H4 (cell line): ENCODE measurements around the gene SLC22A13. TPM values are rescaled to one million over a fixed set of nuclear protein-coding genes. Genes with fewer than 3 reads are reported as not detected.
"Not testable (repeated sequence)": the region's sequence is repeated elsewhere in the genome, so short reads cannot be mapped to it uniquely, and the experiment has no call there.

Experiments
- DNase-seq: peaks from one replicate; pipeline ENCODE4 v3.0.0-alpha.2; 2015; ENCODE audit warnings: low spot score
- total RNA-seq: library from RNA; depleted of rRNA; stranded (reverse); fragments of >200 nt; shearing (Covaris generic); gene quantifications from 2 replicates; pipeline ENCODE4 v1.2.3, GENCODE V29; 2014; rRNA removed

Gene SLC22A13, protein sequence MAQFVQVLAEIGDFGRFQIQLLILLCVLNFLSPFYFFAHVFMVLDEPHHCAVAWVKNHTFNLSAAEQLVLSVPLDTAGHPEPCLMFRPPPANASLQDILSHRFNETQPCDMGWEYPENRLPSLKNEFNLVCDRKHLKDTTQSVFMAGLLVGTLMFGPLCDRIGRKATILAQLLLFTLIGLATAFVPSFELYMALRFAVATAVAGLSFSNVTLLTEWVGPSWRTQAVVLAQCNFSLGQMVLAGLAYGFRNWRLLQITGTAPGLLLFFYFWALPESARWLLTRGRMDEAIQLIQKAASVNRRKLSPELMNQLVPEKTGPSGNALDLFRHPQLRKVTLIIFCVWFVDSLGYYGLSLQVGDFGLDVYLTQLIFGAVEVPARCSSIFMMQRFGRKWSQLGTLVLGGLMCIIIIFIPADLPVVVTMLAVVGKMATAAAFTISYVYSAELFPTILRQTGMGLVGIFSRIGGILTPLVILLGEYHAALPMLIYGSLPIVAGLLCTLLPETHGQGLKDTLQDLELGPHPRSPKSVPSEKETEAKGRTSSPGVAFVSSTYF
- total RNA-seq: 0.10 TPM in 1 of 2 replicates, not detected in the other

DNA sequence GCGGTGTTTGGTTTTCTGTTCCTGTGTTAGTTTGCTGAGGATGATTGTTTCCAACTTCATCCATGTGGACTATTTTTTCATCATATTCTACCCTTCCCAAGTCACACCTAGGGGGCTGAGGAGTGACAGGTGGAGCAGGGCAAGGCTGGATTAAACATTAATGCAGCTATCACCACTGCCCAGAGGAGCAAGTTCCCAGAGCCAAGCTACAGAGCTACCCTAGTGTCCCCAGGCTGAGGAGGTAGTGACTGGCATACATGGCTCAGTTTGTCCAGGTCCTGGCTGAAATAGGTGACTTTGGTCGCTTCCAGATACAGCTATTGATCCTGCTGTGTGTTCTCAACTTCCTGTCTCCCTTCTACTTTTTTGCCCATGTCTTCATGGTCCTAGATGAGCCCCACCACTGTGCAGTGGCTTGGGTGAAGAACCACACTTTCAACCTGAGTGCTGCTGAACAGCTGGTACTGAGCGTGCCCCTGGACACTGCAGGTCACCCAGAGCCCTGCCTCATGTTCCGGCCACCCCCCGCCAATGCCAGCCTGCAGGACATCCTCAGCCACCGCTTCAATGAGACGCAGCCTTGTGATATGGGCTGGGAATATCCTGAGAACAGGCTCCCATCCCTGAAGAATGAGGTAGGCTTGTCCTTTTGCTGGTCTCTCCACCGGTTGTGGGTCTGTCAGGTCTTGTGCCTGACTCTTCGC lies at the start of gene SLC22A13:
Gene SLC22A13 (plus strand): TSS at position 209 of the 704 bp plus-strand sequence. CDS start 49 bp downstream, at position 258.
- no peak for DNase-seq

DNA sequence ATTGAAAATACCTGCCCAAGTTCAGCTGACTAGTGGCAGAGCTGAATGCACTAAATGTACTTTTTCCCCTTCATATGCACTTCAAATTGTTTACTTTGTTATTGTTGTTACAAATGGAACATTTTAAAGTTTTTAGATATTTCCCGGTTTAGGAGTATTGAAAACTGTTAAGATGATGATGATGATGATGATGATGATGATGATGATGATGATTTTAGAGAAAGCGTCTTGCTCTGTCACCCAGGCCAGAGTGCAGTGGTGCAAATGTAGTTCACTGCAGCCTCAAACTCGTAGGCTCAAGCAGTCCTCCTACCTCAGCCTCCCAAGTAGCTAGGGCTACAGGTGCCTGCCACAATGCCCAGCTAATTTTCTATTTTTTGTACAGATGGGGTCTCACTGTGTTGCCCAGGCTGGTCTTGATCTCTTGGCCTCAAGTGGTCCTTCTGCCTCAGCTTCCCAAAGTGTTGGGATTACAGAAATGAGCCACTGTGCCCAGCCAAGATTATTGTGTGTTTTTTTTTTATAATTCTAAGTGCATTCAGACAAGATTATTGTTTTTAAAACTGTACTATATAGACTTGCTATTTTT lies 45.9 kb upstream of the SLC22A13 start:
- no peak for DNase-seq

DNA sequence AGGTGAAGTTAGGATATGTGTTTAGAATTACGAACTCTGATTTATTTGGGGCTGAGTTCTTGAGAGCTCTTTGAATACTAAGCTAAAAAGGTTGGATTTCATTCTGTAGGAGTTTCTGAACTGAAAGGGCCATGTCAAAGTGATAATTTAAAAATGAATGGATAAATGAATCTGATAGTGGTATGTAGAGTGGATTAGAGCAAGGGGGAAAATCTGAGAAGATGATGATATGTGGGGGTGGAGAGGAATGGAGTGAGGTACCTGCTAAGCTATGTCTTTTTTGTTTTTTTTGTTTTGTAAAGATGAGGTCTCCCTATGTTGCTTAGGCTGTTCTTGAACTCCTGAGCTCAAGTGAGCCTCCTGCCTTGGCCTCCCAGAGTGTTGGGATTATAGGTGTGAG lies 44.6 kb upstream of the SLC22A13 start:
- no peak for DNase-seq

DNA sequence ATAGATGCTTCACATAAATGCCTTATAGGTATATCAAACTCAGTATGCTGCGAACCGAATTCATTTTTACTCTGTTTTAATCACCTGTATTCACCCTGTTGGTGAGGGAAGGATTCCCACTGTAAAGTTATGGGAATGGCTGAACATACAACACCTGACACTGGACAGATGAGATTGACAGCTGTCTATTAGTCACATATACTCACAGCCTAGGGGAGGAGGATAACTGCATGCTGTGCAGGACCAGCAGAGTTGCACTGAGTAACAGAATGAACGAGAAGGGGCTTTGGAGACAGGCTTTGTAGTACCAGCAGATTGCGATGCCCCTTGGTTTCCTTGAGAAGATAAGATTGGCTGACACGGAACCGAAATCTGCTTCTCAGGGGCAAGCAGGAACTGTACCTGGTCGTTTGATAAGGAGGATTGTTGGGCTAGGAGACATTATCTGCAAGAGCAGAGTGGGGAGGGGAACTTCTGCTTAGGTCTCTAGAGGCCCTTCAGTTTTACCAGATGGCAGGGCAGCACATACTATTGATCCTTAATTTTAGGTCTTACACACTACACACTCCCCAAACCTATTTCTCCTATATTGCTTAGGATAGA lies 43.5 kb upstream of the SLC22A13 start:
- DNase-seq: no peak

DNA sequence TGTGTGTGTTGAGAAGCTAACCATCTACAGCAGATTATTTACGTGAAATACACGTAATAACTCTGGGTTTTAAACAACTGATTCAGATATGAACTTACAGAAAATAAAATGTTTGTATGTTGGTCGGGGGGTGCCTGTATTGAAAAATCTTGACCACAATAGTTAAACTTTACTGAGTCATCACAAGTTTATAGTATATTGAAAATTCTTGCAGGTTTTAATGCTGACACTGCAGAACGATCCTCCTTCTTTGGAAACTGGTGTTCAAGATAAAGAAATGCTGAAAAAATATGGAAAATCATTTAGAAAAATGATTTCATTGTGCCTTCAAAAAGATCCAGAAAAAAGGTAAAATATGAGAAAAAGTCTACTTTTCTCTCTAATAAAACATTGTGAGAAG lies 41.3 kb upstream of the SLC22A13 start:
- DNase-seq: no peak

DNA sequence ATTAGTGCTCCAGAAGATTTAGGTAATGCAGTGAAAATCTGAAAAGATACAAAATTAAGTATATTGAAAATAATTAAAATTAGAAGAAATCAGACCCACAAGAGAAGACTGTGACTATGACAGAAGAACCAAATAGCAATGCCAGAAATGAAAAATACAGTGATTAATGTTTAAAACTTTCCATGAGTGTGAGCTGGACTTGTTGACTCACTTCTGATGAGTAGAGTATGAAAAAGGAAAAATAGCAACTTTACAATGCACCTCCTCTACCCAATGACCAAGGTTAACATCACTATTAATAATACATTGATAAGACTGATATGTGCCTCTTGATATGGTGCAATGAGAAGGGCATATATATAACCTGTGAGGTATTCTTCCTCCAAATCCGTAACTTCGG lies 39.3 kb upstream of the SLC22A13 start:
- no peak for DNase-seq

DNA sequence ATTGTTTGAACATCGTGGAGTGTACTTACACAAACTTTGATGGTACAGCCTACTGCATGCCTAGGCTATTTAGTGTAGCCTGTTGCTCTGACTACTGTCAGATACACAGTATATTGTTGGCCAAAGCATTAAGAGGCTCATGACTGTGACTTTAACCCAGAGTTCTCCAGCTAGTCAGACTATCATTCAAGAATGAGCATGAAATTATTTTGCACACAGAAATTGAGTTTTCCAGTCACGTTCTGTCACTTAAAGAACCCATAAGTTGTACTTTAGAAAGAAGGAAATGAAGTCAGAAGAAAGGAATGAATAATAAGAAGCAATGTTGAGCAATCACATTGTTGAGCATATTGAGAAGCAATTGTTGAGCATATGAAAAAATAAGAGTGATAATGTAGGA lies 37.6 kb upstream of the SLC22A13 start:
- no peak for DNase-seq

DNA sequence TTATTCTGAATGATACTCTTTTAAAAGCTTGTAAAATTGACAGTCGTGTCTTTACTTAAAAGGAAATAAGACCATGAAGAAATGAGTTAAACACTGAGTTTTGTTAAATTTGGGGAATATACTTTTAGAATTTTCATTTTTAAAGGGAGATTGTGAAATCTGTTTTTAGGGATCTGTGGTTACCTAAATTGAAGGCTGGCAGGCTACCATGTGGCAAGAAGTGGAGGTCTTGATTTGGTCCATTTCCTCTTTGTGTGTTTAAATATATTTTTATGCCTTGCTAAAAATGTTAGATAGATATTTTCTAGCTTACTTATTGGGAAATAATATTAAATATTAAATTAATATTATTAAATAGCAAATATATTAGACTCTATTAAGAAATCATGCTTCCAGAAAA lies 36.6 kb upstream of the SLC22A13 start:
- DNase-seq: no peak

DNA sequence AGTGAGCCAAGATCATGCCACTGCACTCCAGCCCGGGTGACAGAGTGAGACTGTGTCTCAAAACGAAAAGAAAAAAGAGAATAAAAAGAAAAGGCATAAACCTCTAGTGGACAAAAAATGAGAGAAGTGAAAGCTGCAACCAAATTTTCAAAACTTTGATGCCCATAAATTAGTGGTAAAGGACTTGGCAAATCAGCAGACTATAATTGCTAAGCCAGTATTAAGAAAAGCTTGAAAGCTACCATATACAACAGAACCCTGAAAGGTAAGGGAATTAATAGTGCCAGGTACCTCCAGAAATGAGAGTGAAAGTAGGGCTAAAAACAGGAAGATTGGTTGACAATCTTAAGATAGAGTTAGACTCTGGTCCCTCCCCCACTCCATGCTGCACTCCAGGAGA lies 32.9 kb upstream of the SLC22A13 start:
- DNase-seq: no peak

DNA sequence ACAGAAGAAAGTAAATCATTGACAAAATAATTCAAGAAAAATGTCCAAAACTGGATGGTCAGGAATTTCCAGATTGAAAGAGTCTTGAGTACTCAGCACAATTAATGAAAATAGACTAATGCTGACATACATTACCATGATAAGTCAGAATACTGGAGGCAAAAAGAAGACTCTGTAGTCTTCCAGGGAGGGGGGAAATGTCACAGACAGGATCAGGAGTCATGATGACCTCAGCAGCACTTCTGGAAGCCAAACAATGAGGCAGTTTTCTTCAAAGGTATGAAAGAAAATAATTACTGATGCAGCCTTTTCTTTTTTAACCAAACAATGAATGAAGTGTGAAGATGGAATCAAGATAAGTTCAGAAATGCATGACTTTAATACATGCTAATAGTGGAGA lies 30.1 kb upstream of the SLC22A13 start:
- no peak for DNase-seq

DNA sequence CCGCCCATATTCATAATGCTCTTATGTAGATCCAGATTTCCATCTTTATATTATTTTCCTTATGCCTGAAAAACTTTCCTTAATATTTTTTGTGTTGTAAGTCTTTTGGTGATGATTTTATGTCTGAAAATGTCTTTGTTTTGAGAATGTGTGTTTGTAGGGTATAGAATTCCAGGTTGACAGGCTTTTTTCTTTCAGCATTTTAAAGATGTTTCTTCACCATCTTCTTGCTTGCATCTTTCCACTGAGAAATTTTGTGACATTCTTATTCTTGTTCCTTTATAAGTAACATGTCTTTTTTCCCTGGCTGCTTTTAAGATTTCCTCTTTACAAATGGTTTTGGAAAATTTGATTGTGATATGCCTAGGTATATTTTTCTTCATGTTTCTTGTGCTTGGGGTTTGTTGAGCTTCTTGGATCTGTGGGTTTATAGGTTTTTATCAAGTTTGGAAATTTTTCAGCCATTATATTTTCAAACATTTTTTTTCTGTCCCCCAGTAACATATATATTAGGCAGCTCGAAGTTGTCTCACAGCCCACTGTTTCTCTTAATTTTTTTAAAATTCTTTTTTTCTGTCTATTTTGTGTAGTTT lies 27.1 kb upstream of the SLC22A13 start:
- DNase-seq: no peak

DNA sequence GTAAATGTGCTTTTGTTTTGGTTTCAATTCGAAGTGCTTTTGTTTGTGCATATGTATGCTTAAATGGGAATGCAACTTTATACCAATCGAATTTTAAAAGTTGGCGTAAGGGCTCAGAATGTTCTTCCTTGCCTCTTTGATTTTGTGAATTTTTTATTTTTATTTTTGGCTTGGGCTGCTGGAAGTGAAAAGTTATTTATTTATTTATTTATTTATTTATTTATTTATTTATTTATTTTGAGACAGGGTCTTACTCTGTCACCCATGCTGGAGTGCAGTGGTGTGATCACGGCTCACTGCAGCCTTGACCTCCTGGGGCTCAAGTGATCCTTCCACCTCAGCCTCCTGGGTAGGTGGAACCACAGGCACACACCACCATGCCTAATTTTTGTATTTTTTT lies 22.8 kb upstream of the SLC22A13 start:
- not testable (repeated sequence) for DNase-seq

DNA sequence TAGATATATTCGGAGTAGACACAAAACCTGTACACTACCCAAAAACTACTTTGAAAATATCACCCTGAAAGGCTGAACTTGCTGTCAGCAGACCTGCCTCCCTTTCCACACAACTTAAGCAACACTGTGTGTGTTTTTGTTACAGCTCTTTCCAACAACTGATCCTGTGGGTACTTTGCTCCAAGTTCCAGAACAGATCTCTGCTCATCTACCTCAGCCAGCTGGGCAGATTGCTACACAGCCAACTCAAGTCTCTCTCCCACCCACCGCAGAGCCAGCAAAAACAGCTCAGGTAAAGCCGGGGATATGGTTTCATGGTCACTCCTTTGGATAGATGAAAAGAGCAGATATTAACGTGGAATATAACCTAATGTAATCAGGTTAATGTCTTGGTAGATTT lies 19.7 kb upstream of the SLC22A13 start:
- DNase-seq: no peak

DNA sequence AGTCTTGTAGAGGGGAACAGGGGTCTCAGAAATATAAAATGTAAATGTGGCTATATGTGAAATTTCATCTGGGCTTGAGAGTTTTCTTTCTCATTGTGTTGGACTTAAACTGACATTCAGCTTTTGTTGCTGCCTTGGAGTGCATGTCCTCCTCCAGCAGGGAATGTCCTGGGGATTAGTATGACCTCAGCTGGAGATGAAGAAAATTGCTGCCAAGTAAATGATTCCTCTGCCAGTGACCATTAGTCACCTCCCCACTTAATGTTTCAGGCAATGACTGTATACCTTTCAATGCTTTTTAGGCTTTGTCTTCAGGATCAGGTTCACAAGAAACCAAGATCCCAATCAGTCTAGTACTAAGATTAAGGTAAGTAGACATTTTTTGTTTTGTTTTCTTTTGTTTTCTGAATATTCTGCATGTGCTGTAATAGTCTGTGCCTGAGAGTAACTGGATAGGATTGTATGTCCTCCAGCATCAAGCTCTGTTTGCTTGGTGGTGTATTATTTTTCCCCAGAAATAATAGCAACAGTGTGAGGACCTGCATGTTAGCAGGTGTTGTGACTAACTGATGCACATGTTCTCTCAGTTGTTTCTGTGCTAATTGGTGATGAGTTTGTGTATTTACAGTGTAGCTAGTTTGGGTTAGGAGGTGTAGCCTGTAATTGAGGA lies 18.1 kb upstream of the SLC22A13 start:
- peak; percentile 42 for DNase-seq

DNA sequence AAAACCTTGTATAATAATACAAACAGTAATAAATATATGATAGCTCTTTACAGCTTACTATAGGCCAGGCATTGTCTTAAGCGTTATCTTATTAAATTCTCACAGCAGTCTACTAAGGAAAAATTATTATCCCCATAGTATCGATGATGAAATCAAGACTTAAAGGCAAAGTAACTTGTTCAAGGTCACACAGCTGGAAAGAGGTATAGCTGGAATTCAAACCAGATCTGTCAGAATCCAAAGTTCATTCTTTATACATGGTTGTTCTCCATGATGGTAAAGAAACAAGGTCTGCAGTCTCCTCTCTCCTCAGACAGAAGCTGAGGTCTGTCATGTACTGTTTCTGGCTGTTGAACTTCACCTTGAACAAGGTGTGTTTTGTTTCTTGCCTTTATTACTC lies 15.4 kb upstream of the SLC22A13 start:
- no peak for DNase-seq

DNA sequence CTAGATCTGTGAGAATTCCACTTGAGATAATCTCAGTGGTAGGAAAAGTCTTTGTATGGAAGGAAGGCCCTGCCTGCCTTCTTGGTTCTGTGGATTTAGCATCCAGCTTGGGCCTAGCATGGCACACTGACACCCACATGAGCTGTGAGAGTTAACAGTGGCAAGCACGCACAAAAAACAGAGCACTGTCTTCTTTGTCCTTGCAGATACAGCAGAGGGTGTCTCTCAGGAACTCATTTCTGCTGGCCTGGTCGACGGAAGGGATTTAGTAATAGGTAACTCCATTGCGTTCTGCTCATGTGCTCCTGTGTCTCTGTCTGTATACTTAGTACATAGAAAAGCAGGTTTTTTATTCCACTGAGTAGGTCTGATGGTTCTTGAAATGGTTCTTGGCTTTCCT lies 14.4 kb upstream of the SLC22A13 start:
- DNase-seq: no peak

DNA sequence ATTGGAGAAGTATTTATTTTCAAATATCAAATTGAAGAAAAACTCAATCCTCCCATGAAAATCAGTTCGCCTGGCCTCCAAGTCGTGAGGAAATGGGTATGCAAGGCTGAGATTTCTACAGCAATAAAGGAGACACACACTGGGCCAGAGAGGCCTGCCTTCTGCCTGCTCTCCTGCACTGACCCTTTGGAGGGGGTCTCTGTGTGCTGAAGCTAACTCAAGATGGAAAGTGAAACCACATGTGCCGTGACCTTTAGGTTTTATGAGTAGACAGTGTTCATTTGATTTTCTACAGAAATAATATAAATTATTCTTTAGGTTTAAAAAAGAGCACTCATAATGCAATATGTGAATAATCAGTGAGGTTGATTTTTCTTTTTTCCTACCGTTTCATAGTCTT lies 11.9 kb upstream of the SLC22A13 start:
- DNase-seq: no peak

DNA sequence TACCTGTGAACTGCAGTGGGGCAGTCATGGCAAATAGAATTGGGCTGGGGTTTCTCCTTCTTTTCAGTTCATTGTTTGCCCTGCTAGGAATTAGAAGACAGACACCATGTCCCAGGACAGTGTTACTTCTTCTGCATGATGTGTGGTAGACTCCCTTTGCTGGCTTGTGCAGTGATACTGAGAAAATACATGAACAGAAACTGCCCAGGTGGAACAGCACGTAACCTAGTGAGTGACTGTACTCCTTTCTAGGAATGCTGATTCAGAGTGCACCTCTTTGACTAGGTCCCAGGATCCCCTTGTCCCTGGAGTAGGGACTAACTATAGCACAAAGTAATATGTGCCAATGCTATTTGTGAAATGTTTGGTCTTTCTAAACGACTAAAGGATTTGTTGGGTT lies 10.7 kb upstream of the SLC22A13 start:
- DNase-seq: no peak

DNA sequence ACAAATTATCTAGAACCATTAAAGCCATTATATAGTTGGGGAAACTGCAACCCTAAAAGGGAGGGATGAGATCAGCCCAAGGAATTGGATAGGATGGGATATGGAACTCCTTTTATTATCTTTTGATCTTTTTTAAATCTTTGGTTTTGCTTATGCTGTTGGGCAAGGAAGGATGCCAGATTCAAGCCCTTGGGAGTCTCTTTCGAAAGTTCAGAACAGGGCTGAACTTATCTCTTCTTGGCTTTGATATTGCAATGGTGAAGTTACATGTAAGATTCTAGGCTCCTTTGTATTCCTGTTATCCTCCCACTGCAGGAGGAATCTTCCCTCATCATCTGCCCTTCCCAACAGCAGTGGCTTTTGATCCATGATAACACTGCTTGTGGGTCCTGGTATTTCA lies 10.0 kb upstream of the SLC22A13 start:
- DNase-seq: no peak

DNA sequence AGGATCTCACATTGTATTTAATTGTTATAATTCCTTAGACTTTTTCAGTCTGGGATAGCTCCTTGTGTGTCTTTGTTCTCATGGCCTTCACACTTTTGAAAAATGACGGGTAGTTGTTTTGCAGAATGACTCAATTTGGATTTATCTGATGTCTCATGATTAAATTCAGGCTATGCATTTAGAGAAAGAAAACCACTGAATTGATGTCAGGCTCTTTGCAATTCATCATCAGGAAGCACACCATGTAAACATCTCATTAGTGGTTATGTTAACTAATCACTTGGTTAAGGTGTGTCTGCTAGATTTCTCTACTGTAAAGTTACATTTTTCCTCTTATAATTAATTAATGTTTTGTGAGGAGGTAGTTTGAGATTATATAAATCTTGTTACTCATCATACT lies 8.0 kb upstream of the SLC22A13 start:
- no peak for DNase-seq

DNA sequence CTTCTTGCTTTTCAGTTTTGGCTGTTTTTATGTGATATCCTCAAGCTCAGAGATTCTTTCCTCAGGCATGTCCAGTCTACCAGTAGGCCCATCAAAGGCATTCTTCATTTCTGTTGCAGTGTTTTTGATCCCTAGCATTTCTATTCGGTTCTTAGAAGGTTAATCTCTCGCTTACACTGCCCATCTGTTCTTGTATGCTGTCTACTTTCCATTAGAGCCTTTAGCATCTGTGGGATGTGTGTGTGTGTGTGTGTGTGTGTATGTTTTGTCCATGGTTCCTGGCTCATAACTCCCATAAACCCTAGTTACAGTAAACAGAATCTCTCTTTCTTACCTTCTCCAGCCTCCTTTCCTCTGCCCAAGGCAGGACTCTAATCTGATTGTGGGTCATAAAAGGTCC lies 5.1 kb upstream of the SLC22A13 start:
- no peak for DNase-seq
